ENCODE measurements around the gene TFAM. TPM values are rescaled to one million over a fixed set of nuclear protein-coding genes. Genes with fewer than 3 reads are reported as not detected.

TFAM gene
- total and polyA plus RNA-seq, 11 donors, result 4.6 to 33.8 (median 19.5) TPM

GRCh38 chr10:58350619-58351323 lies 34.4 kb upstream of the TFAM start:
- ATAC-seq (peak in 1 of 4 donors; percentile 50), DNase-seq (no peak)
- Histone ChIP-seq H3K27ac (peak overlapping the region in 1 of 12 donors; percentile 53), H3K9me3 (no peaks in the 10 kb centered on the region), H3K4me1 (peaks cover 0 to 75% (median 36%) of the 10 kb centered on the region in 12 donors), H3K36me3 (peaks cover 0 to 3% (median 0%) of the 10 kb centered on the region in 9 donors), H3K4me3 (no peak overlapping the region), H3K27me3 (no peaks in the 10 kb centered on the region)
- WGBS, 4 donors, result 74 to 88% (median 84%) methylated on average over 6 of the region's 6 CpGs
- intact Hi-C loops (cut with DNase I), result no loop called here
- TF ChIP-seq POLR2A (IDR thresholded peaks at IDR 0.05) (no peak), CTCF (IDR thresholded peaks at IDR 0.05) (no peak)

GRCh38 chr10:58351616-58352578 lies 33.3 kb upstream of the TFAM start:
- no peak overlapping the region for H3K4me3 ChIP-seq
- intact Hi-C loops (cut with DNase I), result no loop called here
- ATAC-seq (no peak), DNase-seq (no peak)
- peaks cover 0 to 84% (median 45%) of the 10 kb centered on the region in 12 donors for H3K4me1 ChIP-seq
- TF ChIP-seq CTCF (IDR thresholded peaks at IDR 0.05), result no peak
- no peak for TF ChIP-seq POLR2A (IDR thresholded peaks at IDR 0.05)
- H3K27me3 ChIP-seq, result no peaks in the 10 kb centered on the region
- H3K27ac ChIP-seq, result peak overlapping the region in 1 of 12 donors; percentile 53
- WGBS, 4 donors, result 83 to 87% (median 85%) methylated on average over 7 of the region's 7 CpGs
- no peaks in the 10 kb centered on the region for H3K9me3 ChIP-seq
- no peaks in the 10 kb centered on the region for H3K36me3 ChIP-seq

- WGBS, 4 donors, result 43 to 49% (median 44%) methylated on average over 2 of the region's 2 CpGs
- H3K9me3 ChIP-seq, result no peaks in the 10 kb centered on the region
- intact Hi-C loops (cut with DNase I), result no loop called here
- ATAC-seq (no peak), DNase-seq (no peak)
- no peaks in the 10 kb centered on the region for H3K27me3 ChIP-seq
- H3K27ac ChIP-seq, result no peak overlapping the region
- H3K4me1 ChIP-seq, result peaks cover 0 to 88% (median 47%) of the 10 kb centered on the region in 12 donors
- TF ChIP-seq CTCF (IDR thresholded peaks at IDR 0.05) (no peak), POLR2A (IDR thresholded peaks at IDR 0.05) (no peak)
- no peaks in the 10 kb centered on the region for H3K36me3 ChIP-seq
- H3K4me3 ChIP-seq, result no peak overlapping the region
Measured at GRCh38 chr10:58352956-58353610, 32.1 kb upstream of the TFAM start.
